Stimulated activated CD8-positive, alpha-beta memory T cell treated with anti-CD3 and anti-CD28 coated beads, Interleukin-7, amount 100 ng/mL, for 24 hours (primary cell): Measurements from ENCODE around the gene GRB10.
"Not testable (repeated sequence)": the region's sequence is repeated elsewhere in the genome, so short reads cannot be mapped to it uniquely, and the experiment has no call there.

Experiments used
- DNase-seq: peaks from one replicate; pipeline ENCODE4 v3.0.0-alpha.2; 2020; ENCODE audit warnings: low read depth

Gene GRB10

DNA sequence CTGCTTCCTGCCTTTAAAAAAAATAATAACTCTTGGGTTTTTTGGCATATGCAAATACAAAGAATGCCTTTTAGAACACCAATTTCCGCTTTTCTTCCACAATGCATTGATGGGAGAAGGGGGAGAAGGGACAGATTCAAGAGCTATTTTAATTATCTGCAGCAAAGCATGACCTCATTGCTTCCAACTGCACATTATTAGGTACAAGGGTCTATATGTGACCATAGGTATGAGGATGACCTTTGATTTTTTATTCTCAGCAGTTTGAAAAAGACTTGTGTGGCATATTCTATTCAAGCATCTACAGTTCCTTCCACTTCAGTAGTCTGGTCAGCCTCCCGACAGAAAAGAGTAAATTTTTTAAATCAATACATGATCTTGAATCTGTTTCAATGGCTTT lies 39.7 kb downstream of the GRB10 start:
- DNase-seq = no peak

DNA sequence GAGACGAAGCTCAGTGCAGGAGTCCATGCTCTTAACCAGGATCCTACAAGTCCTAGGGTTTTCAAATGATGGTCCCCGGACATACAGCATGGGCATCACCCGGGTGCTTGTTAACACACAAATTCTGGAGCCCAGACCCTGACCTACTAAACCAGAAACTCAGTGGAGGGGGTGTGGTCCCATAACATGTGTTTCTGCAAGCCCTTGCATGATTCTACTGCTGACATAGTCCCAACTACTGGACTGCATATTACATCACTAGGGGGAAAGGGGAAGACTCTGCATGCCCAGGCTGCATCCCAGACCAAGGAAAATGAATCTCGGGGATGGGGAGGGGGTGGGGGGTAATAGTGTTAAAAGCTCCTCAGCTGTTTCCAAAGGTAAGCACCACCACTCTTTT lies 40.3 kb downstream of the GRB10 start:
- no peak for DNase-seq

DNA sequence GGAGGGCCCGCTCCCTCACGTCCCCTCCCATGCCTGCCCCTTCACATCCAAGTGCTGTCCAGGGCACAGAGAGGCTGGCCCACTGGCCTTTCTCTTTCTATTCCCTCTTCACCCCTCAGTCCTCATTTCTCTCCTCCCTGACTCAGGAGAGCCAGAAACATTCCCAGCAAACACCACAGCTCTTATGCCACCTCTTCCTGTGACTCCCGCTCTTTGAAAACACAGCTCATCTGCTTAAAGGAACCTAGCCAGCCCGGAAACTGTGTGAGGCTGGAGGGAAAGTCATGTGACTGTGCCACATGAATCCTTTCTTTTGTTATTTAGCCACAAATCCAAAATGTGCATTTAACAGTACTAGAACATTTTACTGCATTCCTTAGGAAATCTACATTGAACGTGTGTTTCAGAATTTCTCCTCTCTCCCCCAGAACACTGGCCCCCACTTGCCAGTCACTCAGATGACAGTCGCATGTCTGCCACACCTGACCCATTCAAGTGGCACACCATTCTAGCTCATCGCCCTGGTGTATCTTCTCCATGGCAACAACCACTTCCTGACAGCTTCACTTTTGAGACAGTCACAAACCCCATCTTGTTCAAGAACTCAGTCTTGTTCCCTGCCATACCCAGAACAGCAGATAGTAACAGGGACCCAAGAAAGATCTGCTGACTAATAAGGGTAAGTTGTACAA lies 42.8 kb downstream of the GRB10 start:
- peak; percentile 5 for DNase-seq

DNA sequence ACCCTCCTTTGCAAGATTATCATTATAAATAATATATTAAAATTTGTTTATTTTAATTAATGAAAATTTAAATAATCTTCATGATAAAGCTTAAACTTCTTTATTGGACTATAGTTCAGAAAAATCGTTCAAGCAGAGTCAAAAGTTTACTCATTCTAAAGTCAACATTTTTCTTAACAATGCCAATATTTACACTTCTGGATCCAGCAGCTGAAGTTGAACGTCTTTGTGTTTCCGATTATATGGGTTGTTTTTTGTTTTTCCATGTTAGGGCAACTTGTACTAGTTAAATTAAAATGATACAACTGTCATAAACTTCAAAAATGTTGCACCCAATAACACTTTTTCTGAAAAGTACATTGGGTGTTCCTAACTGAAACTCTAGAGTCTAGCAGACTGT lies 43.8 kb downstream of the GRB10 start:
- no peak for DNase-seq

DNA sequence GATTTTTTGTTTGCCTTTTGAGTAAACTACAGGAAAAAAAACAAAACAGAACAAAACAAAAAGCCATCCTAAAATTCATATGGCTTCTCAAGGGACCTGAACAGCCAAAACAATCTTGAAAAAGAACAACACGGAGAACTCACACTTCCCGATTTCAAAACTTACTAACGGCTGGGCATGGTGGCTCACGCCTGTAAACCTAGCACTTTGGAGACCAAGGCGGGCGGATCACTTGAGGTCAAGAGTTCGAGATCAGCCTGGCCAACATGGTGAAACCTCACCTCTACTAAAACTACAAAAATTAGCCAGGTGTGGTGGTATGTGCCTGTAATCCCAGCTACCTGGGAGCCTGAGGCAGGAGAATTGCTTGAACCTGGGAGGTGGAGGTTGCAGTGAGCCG lies 46.9 kb downstream of the GRB10 start:
- DNase-seq = not testable (repeated sequence)

DNA sequence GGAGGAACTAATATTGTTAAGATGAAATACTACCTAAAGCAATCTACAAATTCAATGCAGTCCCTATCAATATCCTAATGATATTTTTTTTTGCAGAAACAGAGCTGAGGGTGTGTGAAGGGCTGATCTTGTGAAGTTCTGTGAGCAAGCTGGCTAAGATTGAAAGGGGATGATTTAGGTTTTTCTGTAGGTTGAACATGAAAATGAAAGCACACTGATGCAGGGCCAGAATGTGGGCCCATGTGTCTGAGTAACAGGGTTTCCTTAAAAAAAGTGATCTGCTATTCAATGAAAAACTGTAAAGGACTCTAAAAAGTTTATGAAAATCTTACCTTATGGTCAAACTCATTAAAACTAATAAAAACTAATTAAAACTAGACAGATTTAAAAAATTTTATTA lies 47.4 kb downstream of the GRB10 start:
- DNase-seq = no peak

DNA sequence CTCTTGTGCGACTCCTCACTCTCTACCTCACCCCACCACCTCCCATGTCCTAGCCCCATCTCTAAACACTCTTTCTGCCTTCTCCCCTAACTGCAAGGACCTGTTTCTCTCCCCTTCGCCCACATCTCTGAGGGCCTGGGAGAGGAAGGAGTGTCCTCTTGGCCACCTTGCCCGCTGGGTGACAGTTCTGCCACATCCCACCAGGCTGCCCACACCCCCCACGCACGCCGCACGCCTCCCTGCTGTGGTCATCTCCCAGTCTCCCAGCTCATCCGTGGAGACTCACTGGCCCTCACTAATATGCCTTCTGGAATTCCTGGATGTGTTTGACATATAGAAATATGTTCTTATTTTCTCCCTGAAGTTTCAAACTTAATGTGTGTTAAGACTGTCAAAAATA lies 48.5 kb downstream of the GRB10 start:
- DNase-seq = no peak

DNA sequence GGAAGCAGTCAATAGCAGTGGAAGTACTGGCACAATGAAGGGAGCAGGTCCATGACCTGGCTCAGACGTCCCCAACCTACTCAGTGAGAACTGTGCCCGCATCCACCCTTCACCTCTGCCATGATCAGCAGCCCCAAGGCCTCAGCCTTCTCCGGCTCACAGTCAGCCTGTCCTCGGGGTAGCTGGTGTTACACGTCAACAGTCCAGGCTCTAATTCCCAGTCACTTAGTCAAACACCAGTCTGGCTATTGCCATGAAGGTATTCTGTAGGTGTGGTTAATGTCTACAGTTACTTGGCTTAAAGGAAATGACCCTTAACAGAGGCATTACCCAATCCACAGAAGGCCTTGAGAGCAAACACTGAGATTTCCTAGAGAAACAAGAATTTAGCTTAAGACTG lies 49.1 kb downstream of the GRB10 start:
- DNase-seq = no peak

DNA sequence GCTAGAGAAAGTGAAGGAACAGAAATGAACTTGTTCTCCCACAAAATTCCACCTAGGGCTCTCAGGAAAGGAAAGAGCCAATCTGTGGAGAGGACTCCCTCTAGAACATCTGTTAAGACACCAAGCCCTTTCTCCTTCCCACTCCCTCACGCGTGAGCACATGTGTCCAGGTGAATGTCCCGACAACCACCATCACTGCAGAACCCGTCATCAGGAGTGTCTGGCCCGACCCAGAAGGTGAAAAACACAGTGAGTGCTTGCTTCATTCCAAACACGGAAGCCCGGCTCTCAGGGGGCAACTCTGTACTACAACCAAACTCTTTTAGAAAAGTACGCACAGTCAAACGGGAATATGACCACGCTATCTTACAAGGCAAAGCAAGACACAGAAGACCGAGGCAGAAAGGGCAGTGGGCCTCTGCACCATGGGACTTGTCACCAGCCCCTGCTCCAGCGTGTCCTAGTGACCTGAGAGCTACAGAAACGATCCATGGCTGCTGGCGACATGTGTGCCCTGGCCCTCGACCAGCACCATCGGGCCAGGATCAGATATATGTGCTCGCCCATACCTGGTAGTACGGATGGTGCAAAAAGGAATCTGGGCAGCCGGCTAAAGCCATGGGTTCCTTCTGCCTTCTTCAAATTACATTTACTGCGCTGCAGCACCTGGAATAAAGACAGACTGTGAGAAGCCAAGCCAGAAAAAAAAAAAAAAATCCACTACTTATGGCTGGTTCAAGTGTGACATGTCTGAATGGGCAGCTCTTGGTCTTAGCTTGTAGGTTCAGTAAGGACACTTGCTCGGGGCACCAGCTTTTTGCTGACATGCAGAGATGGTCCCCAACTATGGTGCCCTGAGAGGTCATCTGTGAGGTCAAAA lies 50.8 kb downstream of the GRB10 start:
- DNase-seq = no peak

DNA sequence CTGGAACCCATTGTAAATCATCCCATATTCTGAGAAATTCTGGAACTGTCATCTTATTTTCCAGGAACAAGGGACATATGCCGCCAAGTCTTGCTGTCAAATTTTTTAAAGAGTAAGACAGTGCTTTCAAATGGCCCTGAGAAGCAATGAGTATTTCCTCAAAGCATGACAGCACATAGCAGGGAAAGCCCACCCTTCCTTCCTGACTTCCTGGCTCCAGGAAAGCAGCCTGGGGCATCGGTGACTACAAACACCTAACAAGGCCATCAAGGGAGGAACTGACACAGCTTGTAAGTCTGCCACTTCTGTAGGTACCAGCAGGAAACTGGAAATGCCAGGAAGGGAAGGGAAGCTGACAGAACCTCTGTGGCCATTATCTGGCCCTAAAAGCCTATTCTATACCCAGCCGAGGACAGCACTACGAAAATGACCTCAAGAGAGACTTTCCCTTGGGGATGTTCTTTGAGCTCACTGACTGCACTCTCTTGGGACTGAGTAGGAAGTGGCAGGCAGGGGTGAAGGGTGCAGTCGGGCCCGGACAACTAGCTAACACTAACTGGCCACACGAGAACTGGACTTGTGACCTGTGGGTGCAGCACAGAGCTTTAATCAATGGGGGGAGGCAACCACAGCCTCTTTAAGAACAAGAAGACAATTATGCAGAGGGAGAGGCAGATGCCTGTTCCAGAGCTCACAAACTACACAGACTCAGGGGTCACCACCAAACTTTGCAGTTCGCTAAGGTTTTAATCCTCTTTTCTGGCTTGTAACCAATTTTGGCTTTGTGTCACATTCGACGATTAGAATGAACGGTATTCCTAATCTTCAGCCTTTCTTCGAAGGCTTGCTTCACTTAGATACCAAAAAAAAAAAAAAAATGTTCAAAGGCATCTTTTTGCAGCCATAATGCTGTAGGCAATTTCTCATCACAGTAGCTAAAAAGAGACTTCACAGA lies 52.0 kb downstream of the GRB10 start:
- DNase-seq = no peak

DNA sequence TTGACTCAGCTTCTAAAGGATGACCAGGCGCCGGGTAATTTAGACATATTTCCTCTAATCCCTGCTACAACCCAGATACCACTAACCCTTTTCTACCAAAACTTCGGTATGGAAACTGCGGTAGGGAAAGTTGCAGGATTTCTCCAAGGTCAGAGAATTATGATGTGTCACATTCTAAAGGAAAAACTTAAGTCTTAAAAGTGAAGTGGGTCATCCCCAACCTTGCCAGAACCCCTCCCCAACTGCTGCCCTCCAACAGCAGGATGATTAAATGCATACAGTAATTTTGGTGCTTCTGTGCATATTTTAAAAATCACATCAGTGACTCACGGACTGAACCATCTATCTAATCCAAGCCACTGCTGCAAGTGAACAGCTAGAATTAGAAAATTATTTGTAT lies 52.7 kb downstream of the GRB10 start:
- DNase-seq = no peak

DNA sequence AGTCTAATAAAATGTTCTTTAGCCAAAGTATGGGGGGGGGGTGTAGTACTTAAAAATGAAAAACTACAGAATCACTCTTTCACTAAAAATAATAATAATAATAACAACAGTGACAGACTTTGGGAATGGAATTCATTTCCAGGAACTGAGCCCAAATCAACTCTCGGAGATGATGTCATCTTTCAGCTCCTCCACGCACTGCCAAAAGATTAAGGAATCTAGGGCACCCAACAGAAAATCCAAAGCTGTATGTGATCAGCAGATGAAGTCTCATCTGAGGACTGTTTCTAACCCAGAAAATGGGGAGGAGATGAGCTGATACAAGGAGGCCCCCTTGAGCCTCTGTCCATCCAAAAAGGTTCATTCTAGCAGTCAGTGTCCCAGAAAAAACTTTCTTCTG lies 54.5 kb downstream of the GRB10 start:
- no peak for DNase-seq

DNA sequence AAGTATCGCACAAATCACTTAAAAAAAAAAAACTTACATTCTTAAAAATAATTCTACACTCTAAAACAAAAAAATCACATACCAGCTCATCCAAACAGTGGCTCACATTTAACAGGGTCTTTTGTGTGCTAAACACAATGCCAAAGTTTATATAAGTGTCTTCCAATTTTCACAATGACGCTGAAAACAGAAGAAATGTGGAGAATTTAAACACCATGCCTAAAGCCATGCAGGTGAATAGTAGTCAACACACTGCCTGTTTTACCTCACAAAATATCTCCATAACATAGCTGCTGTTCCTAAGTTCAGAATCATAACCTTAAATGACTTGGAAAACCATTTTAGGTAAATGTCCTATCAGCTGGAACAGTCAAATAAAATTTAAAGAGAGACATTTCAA lies 55.0 kb downstream of the GRB10 start:
- DNase-seq = no peak

DNA sequence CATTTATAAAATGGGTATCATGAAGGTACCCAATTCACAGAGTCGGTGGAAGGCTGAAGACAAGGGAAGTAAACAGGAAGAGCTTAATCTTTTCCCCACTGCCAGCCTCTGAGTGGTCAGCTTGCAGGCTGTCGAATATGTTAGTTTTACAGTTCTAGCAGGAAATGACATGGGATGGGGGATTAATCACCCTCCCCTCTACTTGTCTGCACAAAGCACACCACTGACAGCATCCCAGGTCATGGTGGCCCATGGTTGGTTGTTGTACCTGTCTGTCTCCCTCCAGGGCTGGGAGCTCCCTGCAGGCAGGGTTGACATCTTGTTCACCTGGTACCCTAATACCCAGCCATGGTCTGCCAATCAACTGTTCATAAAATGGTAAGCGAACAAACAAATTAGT lies 55.6 kb downstream of the GRB10 start:
- DNase-seq = no peak

DNA sequence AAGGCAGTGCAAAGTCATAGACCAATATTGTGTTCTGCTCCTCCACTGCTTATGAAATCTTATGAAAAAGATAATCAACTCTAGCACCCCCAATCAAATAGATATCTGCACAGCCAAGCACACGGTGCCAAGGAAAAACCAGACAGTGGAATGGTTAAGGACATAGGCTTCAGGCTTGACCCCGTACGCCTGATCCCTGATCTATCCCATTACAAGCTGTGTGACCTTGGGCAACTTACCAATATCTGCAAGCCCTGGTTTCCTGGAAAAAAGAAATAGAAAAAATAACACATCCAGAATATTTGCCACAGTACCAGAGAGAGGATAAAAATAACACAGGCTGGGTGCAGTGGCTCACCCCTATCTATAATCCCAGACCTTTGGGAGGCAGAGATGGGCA lies 56.9 kb downstream of the GRB10 start:
- DNase-seq = no peak

DNA sequence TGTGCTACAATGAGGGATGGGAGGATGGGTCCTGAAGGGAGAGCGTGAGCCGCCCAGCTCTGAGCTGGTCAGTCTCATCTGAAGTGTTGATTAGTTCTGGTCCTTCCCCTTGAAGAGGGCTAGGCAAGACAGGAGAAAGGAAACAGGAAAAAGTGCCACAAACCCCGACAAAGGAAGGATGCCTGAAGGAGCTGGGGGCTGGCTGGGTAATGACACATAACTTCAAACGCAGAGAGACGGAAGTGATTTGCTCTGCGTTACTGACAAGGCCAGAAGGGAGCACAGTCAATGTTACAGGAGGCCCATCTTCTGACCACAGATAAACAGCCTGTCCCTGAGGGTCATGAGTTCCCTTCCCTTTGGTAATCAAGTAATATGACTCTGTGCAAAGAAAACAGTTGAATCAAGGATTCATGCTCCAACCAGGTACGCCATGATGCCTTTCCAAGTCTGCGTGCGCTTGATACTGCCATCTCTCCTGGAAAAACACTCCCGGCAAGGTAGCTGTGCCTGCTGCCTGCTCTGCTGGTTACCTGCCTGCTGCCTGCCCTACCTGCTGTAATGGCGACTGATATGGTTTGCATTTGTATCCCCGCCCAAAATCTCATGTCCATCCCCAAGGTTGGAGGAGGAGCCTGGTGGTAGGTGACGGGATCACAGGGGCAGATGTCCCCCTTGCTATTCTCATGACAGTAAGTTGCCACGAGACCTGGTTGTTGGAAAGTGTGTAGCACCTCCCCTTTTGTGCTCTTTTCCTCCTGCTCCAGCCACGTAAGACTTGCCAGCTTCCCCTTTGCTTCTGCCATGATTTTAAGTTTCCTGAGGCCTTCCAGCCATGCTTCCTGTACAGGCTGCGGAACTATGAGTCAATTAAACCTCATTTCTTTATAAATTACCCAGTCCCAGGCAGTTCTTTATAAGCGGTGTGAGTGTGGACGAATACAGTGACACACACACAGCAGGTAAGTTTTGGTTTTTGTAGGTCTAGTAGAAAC lies 57.9 kb downstream of the GRB10 start:
- DNase-seq = no peak

DNA sequence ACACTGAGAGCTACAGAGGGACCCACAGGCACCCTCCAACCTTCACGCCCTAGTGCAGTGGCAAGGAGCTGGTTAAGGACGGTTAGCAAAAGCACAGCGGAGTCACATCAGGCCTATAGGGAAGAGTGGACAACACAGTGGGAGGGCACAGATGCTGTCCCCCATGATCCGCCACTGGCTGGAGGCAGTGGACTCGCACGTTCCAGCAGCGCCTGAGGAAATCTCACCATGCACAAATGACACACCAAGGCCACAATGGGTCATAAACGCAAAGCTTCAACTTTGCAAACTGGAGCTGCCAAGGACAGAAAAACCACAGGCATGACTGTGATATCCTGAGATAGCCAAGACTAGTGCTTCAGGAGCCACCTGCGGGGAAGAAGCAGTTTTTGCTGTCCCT lies 58.8 kb downstream of the GRB10 start:
- no peak for DNase-seq

DNA sequence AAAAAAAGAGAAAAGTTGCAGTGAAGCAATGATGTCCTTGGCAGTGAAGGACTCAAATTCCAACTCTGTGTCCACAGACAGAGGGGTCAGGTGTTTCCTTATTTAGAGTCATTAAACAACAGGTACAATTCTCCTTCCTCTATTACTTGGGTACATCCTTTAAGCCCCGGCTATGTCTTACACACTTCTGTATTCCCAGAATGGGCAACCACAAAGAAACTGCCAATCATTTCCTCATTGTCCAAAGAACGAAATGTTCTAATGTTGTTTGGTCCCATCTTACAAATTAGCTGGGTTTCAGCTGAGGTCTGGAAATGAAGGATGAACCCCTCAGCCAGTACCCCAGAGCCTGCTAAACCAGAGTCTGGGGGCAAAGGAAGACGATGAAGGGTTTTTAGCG lies 59.5 kb downstream of the GRB10 start:
- no peak for DNase-seq

DNA sequence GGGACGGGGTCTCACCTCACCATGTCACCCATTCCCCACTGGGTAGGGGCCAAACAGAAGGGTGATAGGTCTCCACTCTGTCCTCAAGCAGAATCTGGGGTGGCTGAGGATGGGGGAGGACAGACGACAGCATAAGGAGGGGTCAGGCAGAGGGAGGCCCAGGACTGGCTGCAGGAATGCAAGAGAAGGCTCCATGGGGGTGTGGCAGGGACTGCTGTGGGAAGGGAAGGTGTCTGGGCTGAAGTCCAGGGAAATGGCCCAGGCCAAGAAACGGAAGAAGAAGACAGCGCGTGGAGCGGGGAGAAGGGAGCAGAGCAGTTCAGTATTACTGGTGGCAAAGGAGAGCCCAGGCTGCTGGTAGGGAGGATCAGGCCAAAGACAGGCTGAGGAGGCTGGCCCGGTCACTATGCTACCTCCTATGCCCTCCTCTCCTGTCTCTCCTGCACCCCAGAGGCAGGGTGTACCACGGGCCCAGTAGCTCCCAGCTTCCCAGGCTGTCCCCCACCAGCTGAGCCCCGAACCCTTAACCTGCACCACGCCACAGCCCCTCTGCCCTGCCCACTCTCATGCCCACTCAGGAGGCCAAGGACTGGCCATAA lies 60.9 kb downstream of the GRB10 start:
- no peak for DNase-seq

DNA sequence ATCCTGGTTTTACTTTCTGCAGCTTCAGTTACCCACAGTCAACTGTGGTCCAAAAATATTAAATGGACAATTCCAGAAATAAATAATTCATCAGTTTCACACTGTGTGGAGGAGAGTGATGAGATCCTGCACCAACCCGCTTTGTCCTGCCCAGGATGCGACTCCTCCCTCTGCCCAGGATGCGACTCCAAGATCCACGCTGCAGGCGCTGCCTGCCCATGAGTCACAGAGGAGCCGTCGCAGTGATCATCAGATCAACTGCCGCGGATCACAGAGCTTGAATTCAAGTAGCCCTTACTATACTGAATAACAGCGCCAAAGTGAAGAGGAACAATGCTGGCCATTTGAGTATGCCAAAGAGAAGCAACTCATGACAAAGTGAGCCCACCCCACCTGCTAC lies 61.5 kb downstream of the GRB10 start:
- no peak for DNase-seq

DNA sequence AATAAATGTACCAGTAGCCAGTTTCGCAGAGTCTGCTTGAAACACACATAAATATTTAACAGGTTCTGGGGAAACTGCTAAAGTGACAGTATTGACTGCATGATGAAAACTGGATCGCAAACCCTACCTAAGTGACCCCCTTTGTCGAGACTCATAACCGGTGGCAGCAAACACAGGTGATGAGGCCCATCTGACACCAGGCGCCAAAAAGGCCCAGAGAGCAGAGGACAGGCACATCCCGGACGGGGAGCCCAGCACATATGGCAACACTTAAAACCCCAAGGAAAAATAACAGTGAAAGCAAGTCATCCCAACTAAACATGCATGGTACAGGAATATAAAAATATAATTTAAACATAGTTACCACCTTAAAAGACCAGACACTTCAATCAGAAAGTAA lies 62.4 kb downstream of the GRB10 start:
- DNase-seq = no peak
